ENCODE measurements around the gene TRIP6. TPM values are rescaled to one million over a fixed set of nuclear protein-coding genes. Genes with fewer than 3 reads are reported as not detected.

TRIP6 gene
- total and polyA plus RNA-seq, 2 of the 8 experiments (the other 6 are each of a cell fraction or from before 2014, with no cell fraction given): 88.4 to 103 TPM

Small RNA genes lying within 50 kb of the gene (microRNA-seq; reads per million reads assigned to microRNA genes)
- gene MIR6875 (ENCODE audit: borderline microRNAs expressed in 2 of 2, borderline number of aligned reads in 2 of 2, borderline replicate concordance in 1 of 2): 0 to 0.20 reads per million in 2 experiments

Small RNA genes lying within 50 kb of the gene (small RNA-seq; reads per million reads assigned to genes)
- gene RN7SL549P (ENCODE audit: insufficient read depth) (not detected), gene RN7SL750P (ENCODE audit: insufficient read depth) (not detected)

Other genes starting within 250 kb of the TRIP6 start
- gene TFR2, start 225.8 kb upstream of the TRIP6 start, total RNA-seq (2021; fragmentation: NEBNext Ultra II Directional; extraction: Animal tissue kit (Norgen Biotek cat#: 25700)): 4.9 and 5.7 TPM in 2 replicates
- 4.6 and 6.0 TPM in 2 replicates for gene TFR2, start 225.8 kb upstream of the TRIP6 start, polyA plus RNA-seq (2011; rRNA removed)
- gene ACTL6B, start 210.9 kb upstream of the TRIP6 start, total RNA-seq (2021; fragmentation: NEBNext Ultra II Directional; extraction: Animal tissue kit (Norgen Biotek cat#: 25700)): 1.7 and 2.1 TPM in 2 replicates
- gene ACTL6B, start 210.9 kb upstream of the TRIP6 start, polyA plus RNA-seq (2011; rRNA removed): 4.5 and 4.6 TPM in 2 replicates
- 157 and 160 TPM in 2 replicates for gene GNB2, start 193.6 kb upstream of the TRIP6 start, total RNA-seq (2021; fragmentation: NEBNext Ultra II Directional; extraction: Animal tissue kit (Norgen Biotek cat#: 25700))
- gene GNB2, start 193.6 kb upstream of the TRIP6 start, polyA plus RNA-seq (2011; rRNA removed): 260 and 351 TPM in 2 replicates
- 95.0 and 99.3 TPM in 2 replicates for gene GIGYF1, start 173.1 kb upstream of the TRIP6 start, total RNA-seq (2021; fragmentation: NEBNext Ultra II Directional; extraction: Animal tissue kit (Norgen Biotek cat#: 25700))
- gene GIGYF1, start 173.1 kb upstream of the TRIP6 start, polyA plus RNA-seq (2011; rRNA removed): 24.1 and 44.8 TPM in 2 replicates
- gene POP7, start 161.3 kb upstream of the TRIP6 start, total RNA-seq (2021; fragmentation: NEBNext Ultra II Directional; extraction: Animal tissue kit (Norgen Biotek cat#: 25700)): 92.5 and 96.7 TPM in 2 replicates
- 135 and 205 TPM in 2 replicates for gene POP7, start 161.3 kb upstream of the TRIP6 start, polyA plus RNA-seq (2011; rRNA removed)
- 0.48 and 0.95 TPM in 2 replicates for gene EPO, start 146.9 kb upstream of the TRIP6 start, total RNA-seq (2021; fragmentation: NEBNext Ultra II Directional; extraction: Animal tissue kit (Norgen Biotek cat#: 25700))
- gene EPO, start 146.9 kb upstream of the TRIP6 start, polyA plus RNA-seq (2011; rRNA removed): 0.42 and 0.67 TPM in 2 replicates
- 0.04 TPM in 1 of 2 replicates, not detected in the other for gene ZAN, start 133.8 kb upstream of the TRIP6 start, total RNA-seq (2021; fragmentation: NEBNext Ultra II Directional; extraction: Animal tissue kit (Norgen Biotek cat#: 25700))
- gene ZAN, start 133.8 kb upstream of the TRIP6 start, polyA plus RNA-seq (2011; rRNA removed): 0.02 and 0.05 TPM in 2 replicates
- 113 and 122 TPM in 2 replicates for gene EPHB4, start 39.9 kb upstream of the TRIP6 start, total RNA-seq (2021; fragmentation: NEBNext Ultra II Directional; extraction: Animal tissue kit (Norgen Biotek cat#: 25700))
- gene EPHB4, start 39.9 kb upstream of the TRIP6 start, polyA plus RNA-seq (2011; rRNA removed): 85.0 and 141 TPM in 2 replicates
- gene SLC12A9, start 14.7 kb upstream of the TRIP6 start, total RNA-seq (2021; fragmentation: NEBNext Ultra II Directional; extraction: Animal tissue kit (Norgen Biotek cat#: 25700)): 40.1 and 40.7 TPM in 2 replicates
- 31.4 and 54.0 TPM in 2 replicates for gene SLC12A9, start 14.7 kb upstream of the TRIP6 start, polyA plus RNA-seq (2011; rRNA removed)
- 237 and 239 TPM in 2 replicates for gene SRRT, start 7.7 kb downstream of the TRIP6 start, total RNA-seq (2021; fragmentation: NEBNext Ultra II Directional; extraction: Animal tissue kit (Norgen Biotek cat#: 25700))
- 66.7 and 103 TPM in 2 replicates for gene SRRT, start 7.7 kb downstream of the TRIP6 start, polyA plus RNA-seq (2011; rRNA removed)
- 4.3 and 4.8 TPM in 2 replicates for gene UFSP1, start 22.3 kb downstream of the TRIP6 start, total RNA-seq (2021; fragmentation: NEBNext Ultra II Directional; extraction: Animal tissue kit (Norgen Biotek cat#: 25700))
- gene UFSP1, start 22.3 kb downstream of the TRIP6 start, polyA plus RNA-seq (2011; rRNA removed): 1.6 and 2.1 TPM in 2 replicates
- gene ACHE, start 28.5 kb downstream of the TRIP6 start, total RNA-seq (2021; fragmentation: NEBNext Ultra II Directional; extraction: Animal tissue kit (Norgen Biotek cat#: 25700)): 4.3 and 4.8 TPM in 2 replicates
- 1.4 and 2.8 TPM in 2 replicates for gene ACHE, start 28.5 kb downstream of the TRIP6 start, polyA plus RNA-seq (2011; rRNA removed)
- gene MUC3A, start 82.1 kb downstream of the TRIP6 start, total RNA-seq (2021; fragmentation: NEBNext Ultra II Directional; extraction: Animal tissue kit (Norgen Biotek cat#: 25700)): 43.9 and 44.6 TPM in 2 replicates
- gene MUC3A, start 82.1 kb downstream of the TRIP6 start, polyA plus RNA-seq (2011; rRNA removed): 15.4 and 27.2 TPM in 2 replicates
- gene MUC12, start 102.2 kb downstream of the TRIP6 start, total RNA-seq (2021; fragmentation: NEBNext Ultra II Directional; extraction: Animal tissue kit (Norgen Biotek cat#: 25700)): 7.0 and 7.7 TPM in 2 replicates
- gene MUC12, start 102.2 kb downstream of the TRIP6 start, polyA plus RNA-seq (2011; rRNA removed): 13.5 and 16.2 TPM in 2 replicates
- not detected in 2 replicates for gene MUC17, start 152.7 kb downstream of the TRIP6 start, total RNA-seq (2021; fragmentation: NEBNext Ultra II Directional; extraction: Animal tissue kit (Norgen Biotek cat#: 25700))
- gene MUC17, start 152.7 kb downstream of the TRIP6 start, polyA plus RNA-seq (2011; rRNA removed): 0.02 TPM in 2 replicates
- gene TRIM56, start 218.1 kb downstream of the TRIP6 start, total RNA-seq (2021; fragmentation: NEBNext Ultra II Directional; extraction: Animal tissue kit (Norgen Biotek cat#: 25700)): 17.5 and 18.8 TPM in 2 replicates
- 2.0 and 3.4 TPM in 2 replicates for gene TRIM56, start 218.1 kb downstream of the TRIP6 start, polyA plus RNA-seq (2011; rRNA removed)